Choroid plexus epithelial cell (primary cell): ENCODE data around the gene CIAO2A.

ENCODE experiments used
- DNase-seq: peaks from one replicate; pipeline ENCODE4 v3.0.0-alpha.2; 2010; ENCODE audit warnings: low read depth
- H3K4me3 ChIP-seq: 2 replicates; pipeline ENCODE4 v1.5.1; 2011; ENCODE audit warnings: low read depth, mild to moderate bottlenecking, control low read depth, low read length, moderate library complexity
- TF ChIP-seq, protein P1 (sequence below): conservative IDR thresholded peaks from 2 replicates; pipeline ENCODE4 v1.5.1; 2011; ENCODE audit warnings: low read depth, mild to moderate bottlenecking, control low read depth, inconsistent platforms, low read length, moderate library complexity

CIAO2A gene

DNA sequence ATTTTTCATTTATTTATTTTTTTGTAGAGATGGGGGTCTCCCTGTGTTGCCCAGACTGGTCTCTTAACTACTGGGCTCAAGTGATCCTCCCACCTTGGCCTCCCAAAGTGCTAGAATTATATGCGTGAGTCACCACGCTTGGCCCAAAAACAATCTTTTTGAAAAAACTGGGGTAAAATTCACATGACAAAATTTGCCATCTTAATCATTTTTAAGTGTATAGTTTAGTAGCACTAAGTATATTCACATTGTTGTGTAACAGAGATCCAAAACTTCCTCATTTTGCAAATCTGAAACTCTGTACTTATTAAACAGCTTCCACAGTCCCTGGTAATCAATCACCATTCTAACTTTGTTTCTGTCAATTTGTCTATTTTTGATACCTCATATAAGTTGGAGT is 7.3 kb upstream of the CIAO2A start:
- no peak overlapping the region for H3K4me3 ChIP-seq
- TF ChIP-seq, protein P1, sequence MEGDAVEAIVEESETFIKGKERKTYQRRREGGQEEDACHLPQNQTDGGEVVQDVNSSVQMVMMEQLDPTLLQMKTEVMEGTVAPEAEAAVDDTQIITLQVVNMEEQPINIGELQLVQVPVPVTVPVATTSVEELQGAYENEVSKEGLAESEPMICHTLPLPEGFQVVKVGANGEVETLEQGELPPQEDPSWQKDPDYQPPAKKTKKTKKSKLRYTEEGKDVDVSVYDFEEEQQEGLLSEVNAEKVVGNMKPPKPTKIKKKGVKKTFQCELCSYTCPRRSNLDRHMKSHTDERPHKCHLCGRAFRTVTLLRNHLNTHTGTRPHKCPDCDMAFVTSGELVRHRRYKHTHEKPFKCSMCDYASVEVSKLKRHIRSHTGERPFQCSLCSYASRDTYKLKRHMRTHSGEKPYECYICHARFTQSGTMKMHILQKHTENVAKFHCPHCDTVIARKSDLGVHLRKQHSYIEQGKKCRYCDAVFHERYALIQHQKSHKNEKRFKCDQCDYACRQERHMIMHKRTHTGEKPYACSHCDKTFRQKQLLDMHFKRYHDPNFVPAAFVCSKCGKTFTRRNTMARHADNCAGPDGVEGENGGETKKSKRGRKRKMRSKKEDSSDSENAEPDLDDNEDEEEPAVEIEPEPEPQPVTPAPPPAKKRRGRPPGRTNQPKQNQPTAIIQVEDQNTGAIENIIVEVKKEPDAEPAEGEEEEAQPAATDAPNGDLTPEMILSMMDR, result no peak
- no peak for DNase-seq

DNA sequence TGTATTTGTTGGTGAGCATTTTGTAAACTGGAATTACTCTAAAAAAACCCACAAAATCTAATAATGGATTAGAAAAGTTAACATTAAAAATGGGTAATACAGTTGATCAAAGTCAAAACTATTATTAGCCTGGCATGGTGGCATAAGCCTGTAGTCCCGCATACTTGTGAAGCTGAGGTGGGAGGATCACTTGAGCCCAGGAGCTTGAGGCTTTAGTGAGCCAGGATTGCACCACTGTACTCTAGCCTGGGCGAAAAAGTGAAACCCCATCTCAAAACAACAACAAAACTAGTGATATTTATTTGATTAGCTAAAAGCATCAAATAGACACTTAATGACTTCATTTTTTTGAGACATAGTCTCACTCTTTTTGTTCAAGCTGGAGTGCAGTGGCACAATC is 5.7 kb upstream of the CIAO2A start:
- no peak overlapping the region for H3K4me3 ChIP-seq
- TF ChIP-seq, protein P1, result no peak
- DNase-seq, result no peak

DNA sequence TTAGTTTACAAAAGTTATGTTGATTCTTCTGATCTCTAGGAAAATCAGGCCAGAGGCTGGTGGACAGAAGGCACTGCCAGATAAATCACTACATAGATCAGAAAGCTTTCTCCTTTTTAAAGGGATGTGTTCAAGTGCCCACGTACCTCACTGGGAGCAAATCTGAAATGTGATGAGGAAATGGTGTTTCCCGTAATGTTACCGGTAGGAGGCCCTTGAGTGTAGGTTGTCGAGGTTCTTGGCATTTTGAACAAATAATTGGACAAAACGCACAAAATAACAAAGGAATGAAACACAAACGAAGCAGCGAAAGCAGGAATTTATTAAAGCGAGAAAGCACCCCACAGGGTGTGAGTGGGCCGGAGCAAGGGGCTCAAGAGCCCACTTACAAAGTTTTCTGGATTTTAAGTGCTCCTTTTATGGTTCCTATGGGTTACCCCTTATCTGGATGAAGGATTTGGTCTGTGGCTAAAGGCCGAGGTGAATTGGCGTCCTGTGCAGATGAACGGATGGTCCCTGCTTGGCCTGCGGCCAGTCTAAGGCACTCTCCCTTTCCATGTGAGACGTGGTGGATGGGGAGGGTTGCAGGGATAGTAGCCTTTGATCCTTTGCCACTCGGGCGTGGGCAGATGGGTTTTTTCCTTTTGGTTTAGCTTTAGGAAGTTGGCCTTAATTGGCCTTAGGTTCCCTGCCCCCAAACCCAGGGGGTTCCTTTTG is 3.2 kb upstream of the CIAO2A start:
- TF ChIP-seq, protein P1, result peak; percentile 42
- peak overlapping the region; percentile 94 for H3K4me3 ChIP-seq
- DNase-seq, result peak; percentile 69

DNA sequence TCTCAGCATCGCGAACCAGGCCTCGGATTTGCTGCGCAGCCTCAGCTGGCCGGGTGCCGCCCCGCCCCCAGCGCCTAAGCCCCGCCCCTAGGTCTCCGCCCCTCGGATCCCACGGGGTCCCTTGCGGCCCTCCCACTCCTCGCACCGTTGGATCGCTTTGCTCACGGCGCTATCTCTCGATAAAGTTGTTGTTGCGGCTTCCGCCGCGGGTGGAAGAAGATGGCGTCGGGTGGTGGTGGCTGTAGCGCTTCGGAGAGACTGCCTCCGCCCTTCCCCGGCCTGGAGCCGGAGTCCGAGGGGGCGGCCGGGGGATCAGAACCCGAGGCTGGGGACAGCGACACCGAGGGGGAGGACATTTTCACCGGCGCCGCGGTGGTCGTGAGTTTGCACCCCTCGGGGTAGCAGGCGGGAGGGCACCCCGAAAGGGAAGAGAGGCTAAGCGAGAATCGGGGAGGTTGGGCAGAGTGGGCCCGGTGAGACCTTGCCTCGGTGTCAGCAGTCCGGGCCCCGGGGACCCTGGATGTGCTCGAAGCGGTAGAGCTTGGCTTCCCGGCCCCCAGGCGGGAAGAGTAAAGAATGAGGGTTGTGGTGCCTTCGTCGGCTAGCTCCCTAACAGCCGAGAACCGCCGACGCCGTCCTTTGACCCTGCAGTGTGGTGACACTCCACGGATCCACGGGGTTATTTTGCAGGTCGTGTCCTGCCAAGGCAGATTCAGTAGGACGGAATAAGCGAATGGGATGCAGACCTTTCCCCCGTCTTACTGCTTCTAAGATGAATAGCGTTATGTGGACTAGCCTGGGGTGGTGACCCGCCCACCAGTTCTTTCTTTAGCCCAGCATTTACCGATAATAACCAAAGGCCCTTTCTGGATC is 2.4 kb upstream of the CIAO2A start, which contains the start of gene SNX1:
SNX1 (plus strand) TSS at position 188 of the 873 bp plus-strand sequence; CDS start at position 220, 32 bp downstream.
- TF ChIP-seq, protein P1, result no peak
- DNase-seq, result peak; percentile 97
- H3K4me3 ChIP-seq, result peak within 1 kb of the TSS; percentile 94

DNA sequence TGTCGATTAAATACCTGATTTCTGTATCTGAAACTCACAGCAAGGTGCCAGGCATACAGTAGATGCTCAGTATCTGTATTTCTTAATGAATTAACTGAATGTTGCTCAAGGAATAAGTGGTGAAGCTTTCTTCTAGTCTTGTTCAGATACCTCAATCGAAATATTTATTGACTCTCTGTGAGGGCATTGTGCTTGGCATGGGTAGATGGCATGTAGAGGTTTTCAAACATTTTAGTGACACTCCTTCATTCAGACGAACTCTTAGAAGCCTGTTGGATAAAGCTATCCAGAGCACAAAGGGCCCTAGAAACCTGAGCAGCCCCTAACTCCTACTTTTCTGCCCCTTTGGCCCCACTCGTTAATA is 1.8 kb upstream of the CIAO2A start:
- H3K4me3 ChIP-seq, result peak overlapping the region; percentile 24
- TF ChIP-seq, protein P1, result no peak
- no peak for DNase-seq

DNA sequence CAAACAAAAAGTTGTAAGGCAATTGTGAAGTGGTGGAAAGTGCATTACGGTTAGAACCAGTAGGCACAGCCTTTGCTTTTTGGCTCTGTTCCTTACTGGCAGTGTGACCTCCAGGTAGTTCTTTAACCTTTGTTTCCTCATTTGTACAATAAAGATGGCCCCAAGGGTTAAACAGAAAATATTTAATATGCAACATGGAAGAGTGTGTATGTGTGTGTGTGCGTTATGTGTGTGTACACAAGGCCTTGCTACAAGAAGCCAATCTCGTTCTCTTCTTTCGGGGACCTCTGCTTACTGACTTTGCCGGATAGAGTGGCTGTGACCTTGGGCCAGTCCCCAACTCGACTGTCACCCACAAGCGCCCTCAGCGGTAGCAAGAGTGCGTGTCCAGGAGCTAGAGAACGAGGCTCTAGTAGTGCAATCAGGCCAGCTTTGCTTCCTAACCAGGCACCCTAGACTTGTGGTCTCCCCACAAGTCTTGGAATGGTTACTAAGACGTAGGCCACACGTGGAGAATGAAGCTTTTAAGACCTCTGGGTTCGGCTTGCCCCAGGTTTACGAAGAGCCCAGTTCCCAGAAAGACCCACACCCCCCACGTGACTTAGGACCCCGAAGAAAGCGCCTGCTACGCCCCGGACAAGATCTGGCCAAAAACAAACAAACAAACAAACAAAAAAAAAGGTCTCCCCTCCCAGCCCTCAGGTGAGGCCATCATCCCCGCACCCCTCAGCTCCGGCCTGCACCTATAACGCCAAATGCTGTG is 593 bp downstream of the CIAO2A start:
- H3K4me3 ChIP-seq, result peak overlapping the region; percentile 87
- TF ChIP-seq, protein P1, result no peak
- peak; percentile 75 for DNase-seq
